ENCODE measurements around the gene BRSK2. TPM values are rescaled to one million over a fixed set of nuclear protein-coding genes. Genes with fewer than 3 reads are reported as not detected.

Gene BRSK2
- total RNA-seq, 1 donor from 2014 or later, result 0.11 TPM

GRCh38 chr11:1447845-1448825 lies 58.4 kb downstream of the BRSK2 start:
- Mint-ChIP-seq H3K27ac (no peak overlapping the region), H3K4me1 (peaks cover under 1% of the 10 kb centered on the region), H3K9me3 (no peaks in the 10 kb centered on the region), H3K27me3 (no peaks in the 10 kb centered on the region), H3K36me3 (ENCODE audit: low read depth) (no peaks in the 10 kb centered on the region), H3K4me3 (no peak overlapping the region)
- ChIA-PET CTCF (no interaction called here), POLR2A (no interaction called here)
- intact Hi-C loops (cut with micrococcal nuclease), result no loop called here
- no peak for TF ChIP-seq CTCF (IDR thresholded peaks at IDR 0.05)
- DNase-seq (no peak), ATAC-seq (ENCODE audit: low read depth) (no peak)

- DNase-seq (no peak), ATAC-seq (ENCODE audit: low read depth) (no peak)
- Mint-ChIP-seq H3K4me1 (peaks cover 2% of the 10 kb centered on the region), H3K9me3 (no peaks in the 10 kb centered on the region), H3K4me3 (no peak overlapping the region), H3K27ac (no peak overlapping the region), H3K36me3 (ENCODE audit: low read depth) (no peaks in the 10 kb centered on the region), H3K27me3 (no peaks in the 10 kb centered on the region)
- intact Hi-C loops (cut with micrococcal nuclease), result no loop called here
- TF ChIP-seq CTCF (IDR thresholded peaks at IDR 0.05), result no peak
- ChIA-PET CTCF (no interaction called here), POLR2A (no interaction called here)
Observed at GRCh38 chr11:1448882-1449281, 59.1 kb downstream of the BRSK2 start.

- ChIA-PET CTCF (no interaction called here), POLR2A (no interaction called here)
- ATAC-seq (ENCODE audit: low read depth) (no peak), DNase-seq (no peak)
- intact Hi-C loops (cut with micrococcal nuclease), result no loop called here
- Mint-ChIP-seq H3K4me3 (no peak overlapping the region), H3K36me3 (ENCODE audit: low read depth) (no peaks in the 10 kb centered on the region), H3K4me1 (peaks cover 2% of the 10 kb centered on the region), H3K27ac (no peak overlapping the region), H3K9me3 (no peaks in the 10 kb centered on the region), H3K27me3 (no peaks in the 10 kb centered on the region)
- no peak for TF ChIP-seq CTCF (IDR thresholded peaks at IDR 0.05)
Observed at GRCh38 chr11:1449490-1450243, 59.9 kb downstream of the BRSK2 start.

- intact Hi-C loops (cut with micrococcal nuclease), result no loop called here
Observed at GRCh38 chr11:1450344-1450875, 60.7 kb downstream of the BRSK2 start.

More at GRCh38 chr11:1450344-1450875, 60.7 kb downstream of the BRSK2 start:
- peaks cover 2% of the 10 kb centered on the region for H3K4me1 Mint-ChIP-seq
- CTCF ChIA-PET, result no interaction called here
- no peak for TF ChIP-seq CTCF (IDR thresholded peaks at IDR 0.05)
- H3K36me3 Mint-ChIP-seq (ENCODE audit: low read depth), result no peaks in the 10 kb centered on the region
- DNase-seq, result no peak
- ATAC-seq (ENCODE audit: low read depth), result no peak
- POLR2A ChIA-PET, result no interaction called here
- no peak overlapping the region for H3K27ac Mint-ChIP-seq
- no peak overlapping the region for H3K4me3 Mint-ChIP-seq
- no peaks in the 10 kb centered on the region for H3K9me3 Mint-ChIP-seq
- no peaks in the 10 kb centered on the region for H3K27me3 Mint-ChIP-seq

Measured in activated B cell treated with CpG ODN at 0.5 μM for 24 hours (primary cell).